Naive thymus-derived CD8-positive, alpha-beta T cell (primary cell): Measurements from ENCODE around the gene FCGR3B. TPM values are rescaled to one million over a fixed set of nuclear protein-coding genes. Genes with fewer than 3 reads are reported as not detected.
A peak's percentile ranks its signal among the peaks of the same experiment; 100 is the strongest.
"Not testable (repeated sequence)": the region's sequence is repeated elsewhere in the genome, so short reads cannot be mapped to it uniquely, and the experiment has no call there.

Source experiments
- ATAC-seq, 2 donors: fragments of 150-1000 bp; cut with Tn5 transposase in 1 of 2; sonication (Bioruptor Pico), chemical (Tn5 transposase) in 1 of 2; 1 replicate in 1 of 2; 2 replicates in 1 of 2; pipeline ENCODE4 v1.10.0; 2021; ENCODE audit warnings: mild to moderate bottlenecking in 2 of 2, moderate library complexity in 2 of 2
- POLR2A ChIA-PET: fragments of 350-600 bp; sonication (Branson Sonifier 250); formaldehyde crosslinking; loops from one replicate; lab custom pipeline; 2021; ENCODE audit warnings: antibody characterized with exemption; lab: Charles Lee
- DNase-seq, 10 donors: peaks; one replicate each; pipeline versions ENCODE4 v3.0.0 to v3.0.0-alpha.2; 2020 to 2022
- H3K27ac Mint-ChIP-seq, 10 donors: one replicate each; pipeline ENCODE4 v1.8.0; 2020 to 2022; ENCODE audit warnings: mild to moderate bottlenecking in 10 of 10, mixed read lengths in 10 of 10, moderate library complexity in 4 of 10, inconsistent platforms in 1 of 10
- H3K27me3 Mint-ChIP-seq, 5 donors: one replicate each; pipeline ENCODE4 v1.8.0; 2021 to 2022; ENCODE audit warnings: mixed read lengths in 5 of 5
- H3K36me3 Mint-ChIP-seq, 3 donors: one replicate each; pipeline ENCODE4 v1.8.0; 2020 to 2022; ENCODE audit warnings: mixed read lengths in 3 of 3, mild to moderate bottlenecking in 2 of 3, inconsistent platforms in 1 of 3
- H3K4me1 Mint-ChIP-seq, 4 donors: one replicate each; pipeline ENCODE4 v1.8.0; 2021 to 2022; ENCODE audit warnings: mixed read lengths in 4 of 4
- H3K4me3 Mint-ChIP-seq, 10 donors: one replicate each; pipeline ENCODE4 v1.8.0; 2020 to 2022; ENCODE audit warnings: mild to moderate bottlenecking in 10 of 10, mixed read lengths in 10 of 10, moderate library complexity in 6 of 10, inconsistent platforms in 1 of 10
- H3K9me3 Mint-ChIP-seq, 9 donors: one replicate each; pipeline ENCODE4 v1.8.0; 2020 to 2022; ENCODE audit warnings: mixed read lengths in 9 of 9, mild to moderate bottlenecking in 3 of 9, inconsistent platforms in 1 of 9, moderate library complexity in 1 of 9
- polyA plus RNA-seq, 3 donors: library from polyadenylated mRNA; unstranded; fragments of 300-500 nt; fragmentation: Illumina TruSeq; gene quantifications; one replicate each; pipeline ENCODE4 v1.2.3, GENCODE V29; 2021
- total RNA-seq, 8 experiments: library from RNA in 2 of 8; stranded (reverse) in 2 of 8; gene quantifications; one replicate each; pipeline ENCODE4 v1.2.3 and lab custom pipeline; 2021 to 2026

The FCGR3B gene
- total RNA-seq (not detected), polyA plus RNA-seq (under 1 TPM in 1 of 3 donors, not detected in 2; 0.29 TPM), total RNA-seq (lab: John Stamatoyannopoulos, UW) (0 reads per million in 6 experiments)

DNA sequence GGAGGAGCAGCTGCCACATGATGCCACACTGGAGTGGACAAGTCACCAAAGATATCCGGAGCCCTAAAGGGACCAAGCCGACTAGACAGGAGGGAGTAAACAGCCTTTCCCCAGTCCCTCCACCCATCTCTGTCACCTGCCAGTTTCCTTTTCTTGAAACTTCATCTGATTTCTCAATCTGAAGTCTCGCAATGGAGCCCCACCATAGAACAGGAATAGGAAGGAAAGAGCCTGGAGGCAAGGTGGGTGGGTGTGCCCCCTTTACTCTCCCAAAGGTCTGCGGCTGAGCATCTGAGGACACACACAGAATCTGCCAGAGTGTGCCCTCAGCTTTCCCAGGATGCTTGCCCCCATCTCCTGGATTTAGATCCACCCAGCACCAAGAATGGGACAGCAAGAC lies at the start of gene FCGR3B:
FCGR3B (minus strand) TSS at position 101 of the 400 bp plus-strand sequence; CDS start at position 19, 82 bp downstream.
- H3K36me3 Mint-ChIP-seq = no peaks in the 10 kb centered on the region
- no peak within 1 kb of the TSS for H3K4me3 Mint-ChIP-seq
- H3K27ac Mint-ChIP-seq = no peak within 1 kb of the TSS
- no peak for ATAC-seq
- POLR2A ChIA-PET = no interaction called here
- H3K9me3 Mint-ChIP-seq = no peaks in the 10 kb centered on the region
- H3K4me1 Mint-ChIP-seq = peaks cover 4 to 18% (median 8%) of the 10 kb centered on the region in 4 donors
- no peak for DNase-seq
- no peaks in the 10 kb centered on the region for H3K27me3 Mint-ChIP-seq

DNA sequence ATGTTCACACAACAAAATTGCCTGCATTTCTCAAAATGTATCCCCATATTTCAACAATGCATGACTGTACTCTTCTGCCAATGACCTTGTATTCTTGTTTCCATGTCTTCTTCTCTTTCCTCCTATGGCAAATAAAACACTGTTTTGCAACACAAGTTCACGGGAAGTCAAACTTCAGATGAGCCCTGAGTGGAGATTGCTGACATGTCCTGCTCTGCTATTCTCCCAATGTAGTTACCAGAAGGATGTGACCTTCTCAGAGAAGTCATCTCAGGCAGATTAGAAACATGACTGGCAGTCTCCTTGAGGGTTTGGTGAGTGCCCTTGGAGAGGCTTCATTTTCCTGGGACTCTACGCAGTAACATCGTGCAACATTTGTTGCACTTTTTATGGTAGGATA lies 47.5 kb upstream of the FCGR3B start:
- Mint-ChIP-seq H3K4me1 (no peaks in the 10 kb centered on the region), H3K36me3 (no peaks in the 10 kb centered on the region), H3K4me3 (no peak overlapping the region), H3K27me3 (peaks cover 0 to 6% (median 0%) of the 10 kb centered on the region in 5 donors), H3K27ac (no peak overlapping the region), H3K9me3 (no peaks in the 10 kb centered on the region)
- ATAC-seq (no peak), DNase-seq (no peak)
- POLR2A ChIA-PET = no interaction called here

DNA sequence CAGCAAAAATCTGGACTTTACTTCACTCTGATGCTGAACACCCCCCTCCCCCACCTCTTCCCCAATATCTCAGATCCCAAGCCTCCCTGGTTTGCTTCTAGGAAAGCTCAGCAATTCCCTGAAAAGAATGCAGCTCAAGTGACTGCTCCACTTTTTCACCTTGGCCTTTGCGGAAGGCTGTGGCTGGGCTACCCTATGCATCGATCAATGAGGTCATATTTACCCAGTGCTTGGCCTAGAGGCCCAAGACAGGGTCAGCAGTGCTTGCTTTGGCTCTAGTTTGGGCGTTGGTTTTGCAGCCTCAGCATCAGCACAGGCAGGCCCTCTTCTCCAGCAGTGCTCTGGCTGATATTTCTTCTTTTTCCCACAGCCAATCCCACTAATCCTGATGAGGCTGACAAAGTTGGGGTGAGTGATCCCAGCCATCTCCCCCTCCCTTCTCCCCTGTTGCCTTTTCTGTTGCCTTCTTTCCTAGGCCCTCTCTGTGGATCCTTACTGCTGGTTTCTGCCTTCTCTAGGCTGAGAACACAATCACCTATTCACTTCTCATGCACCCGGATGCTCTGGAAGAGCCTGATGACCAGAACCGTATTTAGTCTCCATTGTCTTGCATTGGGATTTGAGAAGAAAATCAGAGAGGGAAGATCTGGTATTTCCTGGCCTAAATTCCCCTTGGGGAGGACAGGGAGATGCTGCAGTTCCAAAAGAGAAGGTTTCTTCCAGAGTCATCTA lies 46.1 kb upstream of the FCGR3B start:
- no peak overlapping the region for H3K4me3 Mint-ChIP-seq
- POLR2A ChIA-PET = no interaction called here
- DNase-seq (no peak), ATAC-seq (no peak)
- H3K9me3 Mint-ChIP-seq = no peaks in the 10 kb centered on the region
- peak overlapping the region in 3 of 10 donors; percentile 12 to 56 (median 53) for H3K27ac Mint-ChIP-seq
- H3K36me3 Mint-ChIP-seq = no peaks in the 10 kb centered on the region
- no peaks in the 10 kb centered on the region for H3K4me1 Mint-ChIP-seq
- H3K27me3 Mint-ChIP-seq = peaks cover 0 to 4% (median 3%) of the 10 kb centered on the region in 5 donors

DNA sequence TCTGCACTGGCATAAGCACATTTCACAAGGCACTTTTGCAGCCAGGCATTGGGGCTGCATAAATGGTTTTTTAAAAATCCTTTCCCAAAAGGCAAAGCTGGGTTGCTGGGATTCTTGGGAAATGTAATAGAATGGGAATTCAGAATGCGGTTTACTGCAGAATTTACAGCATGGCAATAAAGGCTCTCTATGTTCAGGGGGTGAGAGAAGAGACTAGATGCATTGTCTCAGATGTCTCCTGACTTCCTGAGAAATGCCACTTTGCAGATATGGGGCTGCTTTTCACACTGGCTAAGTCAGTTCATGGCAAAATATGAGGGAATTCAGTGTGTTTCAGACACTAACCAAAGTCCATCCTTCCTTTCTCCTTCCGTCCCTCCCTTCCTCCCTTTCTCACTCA lies 45.5 kb upstream of the FCGR3B start:
- no peak overlapping the region for H3K4me3 Mint-ChIP-seq
- POLR2A ChIA-PET = no interaction called here
- H3K27ac Mint-ChIP-seq = no peak overlapping the region
- ATAC-seq (no peak), DNase-seq (no peak)
- no peaks in the 10 kb centered on the region for H3K4me1 Mint-ChIP-seq
- H3K27me3 Mint-ChIP-seq = peaks cover 0 to 4% (median 3%) of the 10 kb centered on the region in 5 donors
- no peaks in the 10 kb centered on the region for H3K36me3 Mint-ChIP-seq
- H3K9me3 Mint-ChIP-seq = no peaks in the 10 kb centered on the region

GRCh38 chr1:161674908-161675307 lies 43.9 kb upstream of the FCGR3B start:
- H3K9me3 Mint-ChIP-seq, DNase-seq, H3K4me3 Mint-ChIP-seq, POLR2A ChIA-PET, ATAC-seq, H3K27me3 Mint-ChIP-seq, H3K36me3 Mint-ChIP-seq, H3K27ac Mint-ChIP-seq, H3K4me1 Mint-ChIP-seq: not testable (repeated sequence)

GRCh38 chr1:161674447-161674846 lies 43.5 kb upstream of the FCGR3B start:
- H3K4me3 Mint-ChIP-seq, H3K27ac Mint-ChIP-seq, H3K36me3 Mint-ChIP-seq, H3K27me3 Mint-ChIP-seq, DNase-seq, H3K4me1 Mint-ChIP-seq, H3K9me3 Mint-ChIP-seq, ATAC-seq, POLR2A ChIA-PET: not testable (repeated sequence)

GRCh38 chr1:161673437-161673836 lies 42.5 kb upstream of the FCGR3B start:
- H3K4me3 Mint-ChIP-seq, H3K4me1 Mint-ChIP-seq, H3K27ac Mint-ChIP-seq, POLR2A ChIA-PET, DNase-seq, ATAC-seq, H3K27me3 Mint-ChIP-seq, H3K9me3 Mint-ChIP-seq, H3K36me3 Mint-ChIP-seq: not testable (repeated sequence)

- POLR2A ChIA-PET, H3K4me1 Mint-ChIP-seq, ATAC-seq, H3K9me3 Mint-ChIP-seq, H3K27ac Mint-ChIP-seq, H3K27me3 Mint-ChIP-seq, H3K36me3 Mint-ChIP-seq, DNase-seq, H3K4me3 Mint-ChIP-seq: not testable (repeated sequence)
Measured at GRCh38 chr1:161671045-161672020, 40.4 kb upstream of the FCGR3B start.

DNA sequence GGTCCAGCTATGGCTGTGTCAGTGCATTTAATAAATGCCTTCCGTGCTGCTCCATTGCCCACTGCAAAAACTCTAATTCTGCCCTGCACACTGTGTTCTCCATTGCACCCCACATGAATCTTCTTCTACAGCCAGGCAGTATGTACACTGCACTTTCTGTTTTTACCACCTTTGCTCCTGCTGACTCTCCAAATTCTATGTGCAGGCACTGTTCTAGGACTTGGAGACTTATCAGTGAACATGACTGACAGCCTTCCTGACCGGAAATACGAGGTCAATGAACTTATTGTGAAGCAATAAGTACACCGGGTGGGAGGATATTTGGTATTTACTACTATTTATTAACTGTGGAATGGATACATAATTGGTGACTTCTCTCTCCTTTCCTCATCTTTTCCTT lies 33.7 kb upstream of the FCGR3B start:
- ATAC-seq, H3K4me3 Mint-ChIP-seq, DNase-seq, H3K4me1 Mint-ChIP-seq, H3K9me3 Mint-ChIP-seq, H3K36me3 Mint-ChIP-seq, H3K27me3 Mint-ChIP-seq, H3K27ac Mint-ChIP-seq, POLR2A ChIA-PET: not testable (repeated sequence)

DNA sequence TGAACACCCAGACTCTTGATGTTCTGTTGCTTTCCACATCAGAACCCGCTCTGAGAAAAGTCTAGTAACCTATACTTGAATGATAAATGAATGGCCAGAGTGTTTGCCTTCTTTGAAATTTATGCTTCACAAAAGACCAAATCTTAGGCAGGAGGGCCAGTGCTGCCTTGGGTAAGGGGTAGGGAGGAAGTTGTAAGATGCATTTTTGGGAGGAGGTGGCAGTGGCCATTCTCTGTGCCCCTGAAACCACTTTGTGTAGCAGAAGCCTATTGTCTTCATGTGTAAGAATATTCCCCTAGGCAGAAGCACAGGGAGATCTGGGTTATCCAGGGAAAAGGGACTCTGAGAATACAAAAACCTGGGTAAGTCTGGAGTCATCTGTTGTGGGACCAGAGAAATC lies 32.6 kb upstream of the FCGR3B start:
- DNase-seq, ATAC-seq, H3K27me3 Mint-ChIP-seq, H3K4me1 Mint-ChIP-seq, H3K9me3 Mint-ChIP-seq, H3K4me3 Mint-ChIP-seq, H3K36me3 Mint-ChIP-seq, POLR2A ChIA-PET, H3K27ac Mint-ChIP-seq: not testable (repeated sequence)

DNA sequence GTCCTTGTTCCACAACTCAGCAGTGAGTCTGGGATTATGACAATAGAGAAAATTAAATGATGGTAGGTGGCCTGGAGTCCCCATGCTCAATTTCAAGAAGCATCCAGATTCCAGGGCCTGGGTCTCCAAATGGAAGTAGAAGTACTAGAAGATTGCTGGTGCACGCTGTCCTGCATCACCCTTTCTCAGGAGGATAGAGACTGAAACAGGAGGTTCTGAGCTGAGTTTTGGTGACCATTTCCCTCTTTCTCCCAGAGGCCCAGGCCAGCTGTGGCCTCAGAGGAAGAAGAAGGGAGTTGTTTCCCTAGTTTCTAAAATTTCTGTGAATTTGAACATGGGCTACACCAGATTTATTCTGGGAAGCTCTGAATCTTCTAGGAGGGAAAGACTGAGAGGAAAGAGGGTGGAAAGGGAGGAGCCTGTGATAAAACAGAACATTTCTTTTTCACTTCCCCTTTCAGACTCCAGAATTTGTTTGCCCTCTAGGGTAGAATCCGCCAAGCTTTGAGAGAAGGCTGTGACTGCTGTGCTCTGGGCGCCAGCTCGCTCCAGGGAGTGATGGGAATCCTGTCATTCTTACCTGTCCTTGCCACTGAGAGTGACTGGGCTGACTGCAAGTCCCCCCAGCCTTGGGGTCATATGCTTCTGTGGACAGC lies 31.8 kb upstream of the FCGR3B start, which contains the start of gene FCGR2B:
FCGR2B (plus strand) TSS at position 460 of the 656 bp plus-strand sequence; CDS start at position 559, 99 bp downstream.
- POLR2A ChIA-PET, H3K4me3 Mint-ChIP-seq, H3K27ac Mint-ChIP-seq, H3K9me3 Mint-ChIP-seq, H3K27me3 Mint-ChIP-seq, ATAC-seq, DNase-seq, H3K36me3 Mint-ChIP-seq, H3K4me1 Mint-ChIP-seq: not testable (repeated sequence)

DNA sequence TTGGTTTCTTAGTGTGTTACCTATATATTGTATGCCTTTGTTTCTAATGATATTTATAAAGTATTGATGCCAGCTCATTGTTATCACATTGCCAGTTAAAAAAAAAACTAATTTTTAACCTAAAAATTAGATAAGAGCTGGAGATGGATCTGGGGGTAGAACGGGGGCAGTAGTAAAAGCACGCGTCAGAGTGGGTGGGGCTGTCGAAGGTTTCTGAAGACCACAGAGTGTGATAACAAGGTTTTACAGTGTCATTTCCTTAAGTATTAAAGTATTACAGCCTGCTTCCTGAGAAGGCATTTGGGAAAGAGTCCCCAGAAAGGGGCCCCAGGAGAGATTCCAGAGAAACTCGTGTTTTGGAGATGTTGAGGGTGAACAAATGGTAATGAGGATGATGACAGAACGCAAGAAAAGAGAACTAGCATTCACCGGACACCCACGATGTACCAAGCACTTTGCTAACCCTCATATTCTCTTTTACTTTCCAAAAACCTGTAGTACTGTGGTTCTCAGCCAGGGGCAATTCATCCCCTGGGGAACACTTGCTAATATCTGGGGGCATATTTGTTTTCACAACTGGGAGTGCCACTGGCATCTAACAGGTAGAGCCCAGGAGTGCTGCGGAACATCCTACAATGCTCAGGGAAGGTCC lies 30.8 kb upstream of the FCGR3B start:
- H3K27ac Mint-ChIP-seq, H3K4me3 Mint-ChIP-seq, H3K4me1 Mint-ChIP-seq, DNase-seq, POLR2A ChIA-PET, H3K27me3 Mint-ChIP-seq, H3K36me3 Mint-ChIP-seq, H3K9me3 Mint-ChIP-seq: not testable (repeated sequence)
- ATAC-seq = peak; percentile 41 to 87
